ENCODE results near the gene PITPNM1.
"Not testable (repeated sequence)": the region's sequence is repeated elsewhere in the genome, so short reads cannot be mapped to it uniquely, and the experiment has no call there.

Gene PITPNM1

DNA sequence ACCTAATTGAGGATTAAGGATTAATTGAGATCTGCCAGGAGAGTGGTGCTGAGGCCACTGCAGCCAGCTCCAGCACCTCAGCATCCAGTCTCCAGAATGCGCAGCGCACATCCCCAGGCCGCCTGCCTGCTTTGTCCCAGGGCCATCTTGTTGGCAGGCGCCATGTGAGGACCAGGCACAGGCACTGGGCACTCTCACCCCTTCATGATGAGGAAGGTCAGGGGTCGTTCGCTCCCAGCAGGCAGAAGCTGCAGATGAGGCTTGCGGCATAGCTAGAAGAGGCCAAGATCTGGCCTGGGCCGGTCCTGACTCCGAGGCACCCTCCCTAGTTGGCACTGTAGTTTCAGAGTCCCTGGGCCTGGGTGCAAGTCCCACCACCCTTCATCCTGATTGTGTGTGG is 11.6 kb upstream of the PITPNM1 start:
- no peak overlapping the region for H3K9ac ChIP-seq (ENCODE audit: low read depth, low read length, poor library complexity, severe bottlenecking)
- H3F3A ChIP-seq (ENCODE audit: low read depth), result no peaks in the 10 kb centered on the region
- no peaks in the 10 kb centered on the region for H3K79me2 ChIP-seq (ENCODE audit: insufficient read depth, low read length)
- no peaks in the 10 kb centered on the region for H3K27me3 ChIP-seq (ENCODE audit: insufficient read depth, low read length, poor library complexity, severe bottlenecking)
- H3K4me2 ChIP-seq (ENCODE audit: low read depth, low read length, poor library complexity, severe bottlenecking), result no peak overlapping the region
- no peaks in the 10 kb centered on the region for H4K20me1 ChIP-seq (ENCODE audit: insufficient read depth, low read length, poor library complexity, severe bottlenecking)
- no peak for TF ChIP-seq EZH2phosphoT487 (IDR thresholded peaks at IDR 0.05; ENCODE audit: borderline replicate concordance)
- TF ChIP-seq, protein P1, sequence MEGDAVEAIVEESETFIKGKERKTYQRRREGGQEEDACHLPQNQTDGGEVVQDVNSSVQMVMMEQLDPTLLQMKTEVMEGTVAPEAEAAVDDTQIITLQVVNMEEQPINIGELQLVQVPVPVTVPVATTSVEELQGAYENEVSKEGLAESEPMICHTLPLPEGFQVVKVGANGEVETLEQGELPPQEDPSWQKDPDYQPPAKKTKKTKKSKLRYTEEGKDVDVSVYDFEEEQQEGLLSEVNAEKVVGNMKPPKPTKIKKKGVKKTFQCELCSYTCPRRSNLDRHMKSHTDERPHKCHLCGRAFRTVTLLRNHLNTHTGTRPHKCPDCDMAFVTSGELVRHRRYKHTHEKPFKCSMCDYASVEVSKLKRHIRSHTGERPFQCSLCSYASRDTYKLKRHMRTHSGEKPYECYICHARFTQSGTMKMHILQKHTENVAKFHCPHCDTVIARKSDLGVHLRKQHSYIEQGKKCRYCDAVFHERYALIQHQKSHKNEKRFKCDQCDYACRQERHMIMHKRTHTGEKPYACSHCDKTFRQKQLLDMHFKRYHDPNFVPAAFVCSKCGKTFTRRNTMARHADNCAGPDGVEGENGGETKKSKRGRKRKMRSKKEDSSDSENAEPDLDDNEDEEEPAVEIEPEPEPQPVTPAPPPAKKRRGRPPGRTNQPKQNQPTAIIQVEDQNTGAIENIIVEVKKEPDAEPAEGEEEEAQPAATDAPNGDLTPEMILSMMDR (conservative IDR thresholded peaks at IDR 0.05; ENCODE audit: low read length), result no peak
- no peaks in the 10 kb centered on the region for H3K9me2 ChIP-seq (replicated peaks; ENCODE audit: low read depth, low read length)
- no peaks in the 10 kb centered on the region for H3K36me3 ChIP-seq (ENCODE audit: insufficient read depth, low read length)
- no peaks in the 10 kb centered on the region for H3K9me3 ChIP-seq (ENCODE audit: insufficient read depth, low read depth, low read length)
- no peaks in the 10 kb centered on the region for H3K4me1 ChIP-seq (ENCODE audit: insufficient read depth, low read length, poor library complexity, severe bottlenecking)
- no peak overlapping the region for H2AFZ ChIP-seq (ENCODE audit: low read length)
- no peak overlapping the region for H3K4me3 ChIP-seq (ENCODE audit: low read length, poor library complexity, severe bottlenecking)

DNA sequence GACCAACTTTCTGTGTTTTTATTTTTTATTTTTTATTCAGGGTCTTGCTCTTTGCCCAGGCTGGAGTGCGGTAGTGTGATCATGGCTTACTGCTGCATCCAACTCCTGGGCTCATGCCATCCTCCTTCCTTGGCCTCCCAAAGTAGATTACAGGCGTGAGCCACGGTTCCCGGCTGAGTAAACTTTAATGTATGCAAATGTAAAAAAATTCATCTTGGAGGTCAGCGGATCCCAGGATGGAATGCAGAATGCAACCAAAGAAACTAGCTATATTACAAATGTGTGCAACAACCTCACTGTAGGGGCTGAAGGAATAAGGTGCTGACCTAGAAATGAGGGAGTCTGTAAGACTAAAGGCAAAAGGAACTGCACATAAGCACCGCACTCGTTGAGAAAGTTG is 9.0 kb upstream of the PITPNM1 start:
- Histone ChIP-seq H3K36me3 (ENCODE audit: insufficient read depth, low read length) (no peaks in the 10 kb centered on the region), H3K79me2 (ENCODE audit: insufficient read depth, low read length) (no peaks in the 10 kb centered on the region), H3K4me1 (ENCODE audit: insufficient read depth, low read length, poor library complexity, severe bottlenecking) (peaks cover under 1% of the 10 kb centered on the region), H3K9me2 (replicated peaks; ENCODE audit: low read depth, low read length) (no peaks in the 10 kb centered on the region), H2AFZ (ENCODE audit: low read length) (no peak overlapping the region), H3F3A (ENCODE audit: low read depth) (no peaks in the 10 kb centered on the region), H3K27me3 (ENCODE audit: insufficient read depth, low read length, poor library complexity, severe bottlenecking) (no peaks in the 10 kb centered on the region), H3K9ac (ENCODE audit: low read depth, low read length, poor library complexity, severe bottlenecking) (no peak overlapping the region), H3K4me3 (ENCODE audit: low read length, poor library complexity, severe bottlenecking) (no peak overlapping the region), H4K20me1 (ENCODE audit: insufficient read depth, low read length, poor library complexity, severe bottlenecking) (no peaks in the 10 kb centered on the region), H3K9me3 (ENCODE audit: insufficient read depth, low read depth, low read length) (no peaks in the 10 kb centered on the region), H3K4me2 (ENCODE audit: low read depth, low read length, poor library complexity, severe bottlenecking) (no peak overlapping the region)
- TF ChIP-seq, protein P1 (conservative IDR thresholded peaks at IDR 0.05; ENCODE audit: low read length), result no peak
- no peak for TF ChIP-seq EZH2phosphoT487 (IDR thresholded peaks at IDR 0.05; ENCODE audit: borderline replicate concordance)

DNA sequence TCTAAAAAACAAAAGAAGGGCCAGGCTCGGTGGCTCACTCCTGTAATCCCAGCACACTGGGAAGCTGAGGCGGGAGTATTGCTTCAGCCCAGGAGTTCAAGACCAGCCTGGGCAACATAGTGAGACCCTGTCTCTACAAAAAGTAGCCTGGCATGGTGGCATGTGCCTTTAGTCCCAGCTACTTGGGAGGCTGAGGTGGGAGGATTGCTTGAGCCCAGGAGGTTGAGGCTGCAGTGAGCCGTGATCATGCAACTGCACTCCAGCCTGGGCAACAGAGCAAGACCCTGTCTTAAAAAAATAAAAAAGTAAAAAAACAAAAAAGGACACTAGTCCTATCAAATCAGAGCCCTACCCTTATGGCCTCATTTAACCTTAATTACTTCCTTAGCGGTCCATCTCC is 6.4 kb upstream of the PITPNM1 start:
- Histone ChIP-seq H4K20me1 (ENCODE audit: insufficient read depth, low read length, poor library complexity, severe bottlenecking) (peaks cover 12% of the 10 kb centered on the region), H3K79me2 (ENCODE audit: insufficient read depth, low read length) (peaks cover 13% of the 10 kb centered on the region), H3K4me1 (ENCODE audit: insufficient read depth, low read length, poor library complexity, severe bottlenecking) (peaks cover 14% of the 10 kb centered on the region)
- not testable (repeated sequence) for H3K27me3 ChIP-seq (ENCODE audit: insufficient read depth, low read length, poor library complexity, severe bottlenecking); H3K9me2 ChIP-seq (replicated peaks; ENCODE audit: low read depth, low read length); H3F3A ChIP-seq (ENCODE audit: low read depth); H2AFZ ChIP-seq (ENCODE audit: low read length); H3K9ac ChIP-seq (ENCODE audit: low read depth, low read length, poor library complexity, severe bottlenecking); H3K36me3 ChIP-seq (ENCODE audit: insufficient read depth, low read length); H3K4me2 ChIP-seq (ENCODE audit: low read depth, low read length, poor library complexity, severe bottlenecking); H3K9me3 ChIP-seq (ENCODE audit: insufficient read depth, low read depth, low read length); H3K4me3 ChIP-seq (ENCODE audit: low read length, poor library complexity, severe bottlenecking)

DNA sequence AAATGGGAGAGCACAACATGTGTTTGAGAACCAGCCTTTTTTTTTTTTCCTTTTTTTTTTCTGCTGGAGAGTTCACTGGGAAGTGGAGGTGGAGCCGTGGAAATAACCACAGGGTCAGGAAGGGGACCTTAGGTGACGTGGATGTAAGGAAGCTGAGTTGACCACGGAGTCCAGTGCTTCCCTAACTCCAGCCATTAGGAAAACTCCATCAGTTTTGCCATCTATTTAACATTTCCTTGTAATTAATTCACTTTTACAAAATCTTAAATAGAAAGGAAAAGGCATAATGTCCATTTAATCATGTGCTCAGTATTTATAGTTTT is 4.8 kb upstream of the PITPNM1 start:
- Histone ChIP-seq H3F3A (ENCODE audit: low read depth) (peaks cover 6% of the 10 kb centered on the region), H3K9me2 (replicated peaks; ENCODE audit: low read depth, low read length) (no peaks in the 10 kb centered on the region), H3K79me2 (ENCODE audit: insufficient read depth, low read length) (peaks cover 16% of the 10 kb centered on the region), H2AFZ (ENCODE audit: low read length) (no peak overlapping the region), H4K20me1 (ENCODE audit: insufficient read depth, low read length, poor library complexity, severe bottlenecking) (peaks cover 21% of the 10 kb centered on the region), H3K27me3 (ENCODE audit: insufficient read depth, low read length, poor library complexity, severe bottlenecking) (no peaks in the 10 kb centered on the region), H3K4me1 (ENCODE audit: insufficient read depth, low read length, poor library complexity, severe bottlenecking) (peaks cover 26% of the 10 kb centered on the region), H3K4me2 (ENCODE audit: low read depth, low read length, poor library complexity, severe bottlenecking) (no peak overlapping the region), H3K4me3 (ENCODE audit: low read length, poor library complexity, severe bottlenecking) (no peak overlapping the region), H3K9ac (ENCODE audit: low read depth, low read length, poor library complexity, severe bottlenecking) (no peak overlapping the region), H3K9me3 (ENCODE audit: insufficient read depth, low read depth, low read length) (no peaks in the 10 kb centered on the region), H3K36me3 (ENCODE audit: insufficient read depth, low read length) (no peaks in the 10 kb centered on the region)
- TF ChIP-seq EZH2phosphoT487 (IDR thresholded peaks at IDR 0.05; ENCODE audit: borderline replicate concordance), result no peak
- TF ChIP-seq, protein P1 (conservative IDR thresholded peaks at IDR 0.05; ENCODE audit: low read length), result no peak

Measured in Loucy (cell line).